Measurements from ENCODE around the gene TAX1BP1. TPM values are rescaled to one million over a fixed set of nuclear protein-coding genes. Genes with fewer than 3 reads are reported as not detected.

TAX1BP1 gene
- total RNA-seq, 1 experiment from 2014 or later = 58.3 TPM

GRCh38 chr7:27775782-27776181, 35.8 kb downstream of the TAX1BP1 start:
- H3K27me3 Mint-ChIP-seq (ENCODE audit: low read depth) = no peaks in the 10 kb centered on the region
- peaks cover 8 to 10% of the 10 kb centered on the region in 2 experiments for H3K4me1 Mint-ChIP-seq
- Histone ChIP-seq H3K79me1 (ENCODE audit: insufficient read depth, low read depth, low read length, poor library complexity, severe bottlenecking) (no peaks in the 10 kb centered on the region), H4K5ac (ENCODE audit: insufficient read length, low read depth, low read length) (no peak overlapping the region), H3K4me2 (ENCODE audit: insufficient read depth, insufficient read length, low read length) (no peak overlapping the region), H3K4ac (ENCODE audit: low read depth, low read length) (no peak overlapping the region), H2AFZ (ENCODE audit: low read length) (no peak overlapping the region), H3K27ac (ENCODE audit: insufficient read length, low read depth, low read length) (no peak overlapping the region), H4K91ac (ENCODE audit: insufficient read length, low read depth, low read length) (no peak overlapping the region), H2BK5ac (ENCODE audit: insufficient read length, low read length) (no peak overlapping the region), H3K9ac (ENCODE audit: extremely low read depth, insufficient read length, low read length) (no peak overlapping the region), H3K27me3 (ENCODE audit: insufficient read depth, low read length) (no peaks in the 10 kb centered on the region), H3K4me1 (ENCODE audit: insufficient read depth, low read length) (no peaks in the 10 kb centered on the region), H3K79me2 (ENCODE audit: insufficient read depth, low read length) (no peaks in the 10 kb centered on the region), H2BK20ac (ENCODE audit: low read depth, low read length, poor library complexity, severe bottlenecking) (no peak overlapping the region), H3K9me3 (ENCODE audit: control insufficient read depth, low read depth, low read length) (no peaks in the 10 kb centered on the region), H3K23me2 (ENCODE audit: insufficient read length, low read depth, low read length, poor library complexity, severe bottlenecking) (no peaks in the 10 kb centered on the region), H3T11ph (ENCODE audit: low read length) (no peak overlapping the region), H4K20me1 (ENCODE audit: control insufficient read depth, insufficient read depth, insufficient read length) (no peaks in the 10 kb centered on the region), H2BK12ac (ENCODE audit: insufficient read length, low read depth, low read length) (no peak overlapping the region), H2BK15ac (ENCODE audit: low read depth, low read length) (no peak overlapping the region), H3K14ac (ENCODE audit: insufficient read depth, low read length) (no peak overlapping the region), H2AK5ac (ENCODE audit: insufficient read length, low read length) (no peak overlapping the region), H3K56ac (ENCODE audit: insufficient read length, low read depth, low read length) (no peak overlapping the region), H3K18ac (ENCODE audit: insufficient read length, low read depth, low read length) (no peak overlapping the region), H2BK120ac (ENCODE audit: low read depth, low read length, poor library complexity, severe bottlenecking) (no peak overlapping the region), H4K8ac (replicated peaks; ENCODE audit: insufficient read length, low read depth, low read length) (no peak overlapping the region), H3K23ac (ENCODE audit: insufficient read length, low read depth, low read length) (no peak overlapping the region)
- WGBS (ENCODE audit: extremely low coverage, insufficient read length, low lambda C conversion rate) = no CpG with 5 or more reads among the region's 2 CpGs
- no peak overlapping the region for H3K4me3 Mint-ChIP-seq
- no peak for DNase-seq
- peaks cover 0 to 8% (median 7%) of the 10 kb centered on the region in 3 experiments; a peak in 4 of 7 replicates for H3K36me3 Mint-ChIP-seq (ENCODE audit: insufficient read depth in 1 of 3, low read depth in 3 of 3)
- no peak for TF ChIP-seq CTCF (conservative IDR thresholded peaks at IDR 0.05)
- no peak overlapping the region for H3K27ac Mint-ChIP-seq
- no peaks in the 10 kb centered on the region for H3K9me3 Mint-ChIP-seq

Data from H9 (cell line).